GM18499 (cell line): ENCODE data around the gene KDM1B.

Experiments
- ATAC-seq: cut with Tn5 transposase; IDR thresholded peaks from one replicate; pipeline ENCODE4 v1.9.1; 2021; ENCODE audit warnings: moderate number of reproducible peaks; ENCODE audit not compliant: insufficient read depth, unreplicated experiment

KDM1B gene

DNA sequence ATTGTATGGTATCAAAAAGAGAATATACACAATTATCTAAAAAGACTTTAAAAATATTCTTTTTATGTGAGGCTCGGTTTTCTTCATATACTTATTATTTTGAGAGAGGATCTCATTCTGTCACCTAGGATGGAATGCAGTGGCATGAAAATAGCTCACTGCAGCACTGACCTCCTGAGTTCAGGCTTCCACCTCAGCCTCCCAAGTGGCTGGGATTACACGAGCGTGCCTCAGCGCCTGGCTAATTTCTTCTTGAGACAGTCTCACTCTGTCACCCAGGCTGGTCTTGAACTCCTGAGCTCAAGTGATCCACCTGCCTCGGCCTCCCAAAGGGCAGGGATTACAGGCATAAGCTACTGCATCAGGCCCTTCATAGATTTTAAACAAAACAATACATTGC, 98.4 kb downstream of the KDM1B start:
- ATAC-seq: no peak

DNA sequence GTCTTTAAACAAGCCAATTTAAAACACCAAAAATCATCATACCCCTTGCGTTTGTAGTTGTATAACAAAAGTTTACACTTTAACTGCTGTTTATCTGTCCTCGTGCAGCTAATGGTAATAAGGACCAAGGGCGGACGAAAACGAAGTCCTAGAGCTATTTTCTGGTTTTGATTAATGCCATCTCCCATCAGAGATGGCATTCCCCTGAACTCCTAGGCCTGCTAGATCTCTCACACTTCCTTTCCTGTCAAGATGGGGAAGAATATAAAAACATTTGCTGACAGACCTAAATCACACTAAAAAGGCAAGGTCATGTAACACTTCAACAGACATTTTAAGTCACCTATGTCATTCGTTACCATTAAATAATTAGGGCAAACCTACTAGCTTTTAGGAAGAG, 99.6 kb downstream of the KDM1B start:
- no peak for ATAC-seq

DNA sequence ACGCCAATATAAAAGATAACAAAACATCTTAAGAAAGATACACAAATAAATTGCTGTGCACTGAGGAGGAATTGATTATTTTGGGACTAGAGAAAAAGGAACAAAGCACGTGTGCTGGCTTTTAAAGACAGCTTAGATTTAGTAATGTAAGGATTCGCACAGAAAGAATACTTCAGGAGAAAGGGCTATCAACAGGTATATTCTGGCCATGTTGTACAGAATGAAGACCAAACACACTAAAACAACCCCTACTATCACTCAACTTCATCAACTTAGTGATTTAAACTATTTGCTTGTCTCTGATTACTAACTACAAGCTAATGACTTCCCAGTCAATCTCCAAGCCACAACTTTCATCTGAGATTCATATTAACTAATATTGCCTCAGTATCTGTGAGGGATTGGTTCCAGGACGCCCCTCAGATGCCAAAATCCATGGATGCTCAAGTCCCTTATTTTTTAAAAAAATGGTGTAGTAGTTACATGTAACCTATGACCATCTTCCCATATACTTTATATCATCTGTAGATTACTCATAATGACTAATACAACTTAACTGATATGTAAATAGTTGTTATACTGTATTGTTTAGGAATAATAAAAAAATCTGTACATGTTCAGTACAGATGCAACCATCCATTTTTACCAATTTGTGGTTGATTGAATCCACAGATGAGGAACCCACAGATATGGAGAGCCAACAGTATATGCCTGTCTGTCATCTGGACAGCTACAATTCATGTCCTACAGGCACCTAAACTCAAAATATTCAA, 104.6 kb downstream of the KDM1B start:
- no peak for ATAC-seq

DNA sequence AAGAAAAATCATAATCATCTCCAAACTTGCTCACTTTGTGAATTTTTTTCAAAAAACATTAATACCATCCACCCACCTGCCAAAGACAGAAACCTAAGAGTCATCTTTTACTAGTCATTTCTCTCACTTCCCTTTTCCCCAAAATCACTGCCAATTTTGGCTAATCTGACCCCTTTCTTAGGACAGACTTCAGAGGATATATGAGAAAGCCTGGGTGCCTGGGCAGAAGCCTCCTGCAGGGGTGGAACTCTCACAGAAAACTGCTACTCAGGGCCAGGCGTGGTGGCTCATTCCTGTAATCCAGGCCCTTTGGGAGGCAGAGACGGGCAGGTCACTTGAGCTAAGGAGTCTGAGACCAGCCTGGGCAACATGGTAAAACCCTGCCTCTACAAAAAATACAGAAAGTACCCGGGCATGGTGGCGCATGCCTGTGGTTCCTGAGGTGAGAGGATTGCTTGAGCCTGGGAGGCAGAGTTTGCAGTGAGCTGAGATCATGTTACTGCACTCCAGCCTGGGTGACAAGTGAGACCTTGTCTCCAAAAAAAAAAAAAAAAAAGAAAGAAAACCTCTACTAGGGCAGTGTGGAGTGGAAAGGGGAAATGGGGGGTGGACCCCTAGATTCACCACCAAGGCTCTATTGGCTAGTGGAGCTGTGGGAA, 105.4 kb downstream of the KDM1B start:
- peak; percentile 43 for ATAC-seq

DNA sequence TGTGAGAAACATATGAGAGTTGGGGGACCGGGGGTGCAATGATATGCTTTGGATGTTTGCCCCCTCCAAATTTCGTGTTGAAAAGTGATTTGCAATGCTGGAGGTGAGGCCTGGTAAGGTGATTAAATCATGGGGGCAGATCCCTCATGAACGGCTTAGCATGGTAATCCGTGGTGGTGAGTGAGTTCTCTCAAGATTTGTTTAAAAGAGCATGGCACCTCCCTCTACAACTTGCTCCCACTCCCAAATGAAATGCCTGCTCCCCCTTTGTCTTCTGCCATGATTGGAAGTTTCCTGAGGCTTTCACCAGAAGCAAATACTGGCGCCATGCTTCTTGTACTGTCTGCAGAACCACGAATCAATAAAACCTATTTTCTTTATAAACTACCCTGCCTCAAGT, 106.7 kb downstream of the KDM1B start:
- ATAC-seq: no peak

DNA sequence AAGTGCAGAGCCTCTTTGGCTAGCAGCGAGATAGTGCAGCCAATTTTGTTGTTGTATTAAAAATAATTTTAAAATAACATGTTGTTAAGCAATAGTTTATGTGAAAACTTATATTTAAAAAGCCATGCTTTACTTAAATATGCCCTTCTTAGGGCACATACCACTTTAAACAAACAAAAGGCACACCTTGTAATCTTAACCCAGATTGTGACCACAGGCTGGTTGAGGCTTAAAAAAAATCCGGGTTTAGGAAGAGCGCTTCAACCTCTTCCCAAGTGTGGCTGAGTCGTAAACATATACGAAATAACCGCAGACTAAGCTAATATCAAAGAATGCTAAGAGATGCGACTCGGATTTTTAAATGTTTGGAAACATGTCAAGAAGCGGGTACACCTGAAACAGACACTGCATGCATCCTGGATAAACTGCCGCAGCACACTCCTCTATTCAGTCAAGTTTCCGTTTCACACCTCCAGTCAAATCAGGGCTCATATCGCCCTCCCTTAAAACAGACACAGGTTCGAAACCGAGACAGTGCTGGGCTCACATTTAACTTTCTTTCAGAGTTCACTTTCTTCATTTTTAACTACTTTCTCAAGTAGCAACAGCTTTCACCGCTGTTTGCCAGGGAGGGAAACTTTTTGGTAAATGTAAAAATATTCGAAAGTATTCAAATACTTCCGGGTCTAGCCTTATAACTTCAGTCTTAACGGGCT, 107.6 kb downstream of the KDM1B start:
- peak; percentile 56 for ATAC-seq

DNA sequence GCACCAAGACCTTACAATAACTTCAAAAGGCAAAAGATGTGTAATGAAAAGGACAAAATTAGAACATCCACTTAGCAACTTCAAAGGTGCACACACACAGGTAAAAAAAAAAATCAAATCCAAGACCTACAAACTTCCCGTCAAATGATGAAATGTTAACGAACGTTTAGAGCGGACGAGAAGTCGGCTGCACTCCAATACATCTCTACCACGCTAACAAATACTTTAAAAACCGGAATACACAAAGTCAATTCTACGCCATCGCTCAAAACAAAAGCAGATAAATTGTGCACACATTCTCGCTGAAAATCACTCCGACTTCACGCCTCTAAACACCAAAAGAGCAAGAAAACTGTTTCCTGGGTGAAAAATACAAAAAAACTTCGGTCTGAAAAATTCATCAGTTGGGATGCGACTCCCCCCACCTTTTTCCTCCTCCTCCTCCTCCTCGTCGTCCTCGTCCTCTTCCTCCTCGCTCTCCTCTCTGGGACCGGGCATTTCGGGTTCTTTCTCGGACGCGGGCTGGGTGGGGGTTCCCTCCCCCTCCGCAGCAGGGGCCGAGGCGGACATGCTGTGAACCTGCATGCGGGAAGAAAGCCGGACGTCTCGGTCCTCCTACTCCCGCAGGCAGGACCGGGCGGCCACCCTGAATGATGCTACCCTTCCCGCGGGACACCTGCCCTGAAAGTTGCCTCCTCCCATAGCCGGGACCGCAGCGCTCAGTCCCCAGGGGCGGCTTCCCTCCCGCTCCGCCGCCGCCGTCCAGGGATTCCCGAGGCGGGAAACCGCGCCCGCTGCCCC, 108.4 kb downstream of the KDM1B start:
- ATAC-seq: no peak

DNA sequence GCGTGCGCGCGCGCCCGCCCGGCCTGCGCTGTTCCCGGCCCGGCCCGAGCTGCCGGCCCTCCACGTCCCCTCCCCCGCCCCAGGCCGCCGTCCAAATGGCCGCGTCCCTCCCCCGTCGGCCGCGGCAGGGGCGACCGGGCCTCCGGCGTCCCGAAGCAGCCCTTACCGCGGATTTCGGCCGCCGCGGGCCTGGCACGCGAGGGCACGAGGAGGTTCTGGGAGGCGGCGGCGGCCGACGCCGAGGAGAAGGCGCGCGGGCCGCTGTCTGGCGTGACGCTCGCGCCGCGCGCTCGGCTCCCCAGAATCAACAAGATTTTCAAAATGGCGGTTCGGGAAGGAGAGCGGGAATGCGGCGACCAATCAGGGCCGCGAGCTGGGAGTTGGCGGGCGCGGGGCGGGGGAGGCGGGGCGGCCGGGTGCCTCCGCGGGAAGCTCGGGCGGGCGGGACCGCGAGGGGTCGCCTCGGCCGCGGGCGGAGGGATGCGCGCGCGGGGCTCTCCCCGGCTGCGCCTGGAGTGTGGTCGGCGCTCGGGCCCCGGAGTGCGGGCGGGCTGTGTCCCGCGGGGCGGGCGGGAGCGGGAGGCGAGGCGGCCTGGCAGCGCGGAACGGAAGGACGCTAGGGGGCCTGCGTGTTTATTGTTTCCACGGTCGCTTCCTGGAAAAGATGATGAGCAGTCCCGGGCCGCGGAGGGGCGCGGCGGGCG, 109.1 kb downstream of the KDM1B start, which contains the start of gene DEK:
TSS of gene DEK (minus strand) at position 312 of the 704 bp plus-strand sequence. CDS start 543 bp downstream, outside the sequence.
- ATAC-seq: no peak

DNA sequence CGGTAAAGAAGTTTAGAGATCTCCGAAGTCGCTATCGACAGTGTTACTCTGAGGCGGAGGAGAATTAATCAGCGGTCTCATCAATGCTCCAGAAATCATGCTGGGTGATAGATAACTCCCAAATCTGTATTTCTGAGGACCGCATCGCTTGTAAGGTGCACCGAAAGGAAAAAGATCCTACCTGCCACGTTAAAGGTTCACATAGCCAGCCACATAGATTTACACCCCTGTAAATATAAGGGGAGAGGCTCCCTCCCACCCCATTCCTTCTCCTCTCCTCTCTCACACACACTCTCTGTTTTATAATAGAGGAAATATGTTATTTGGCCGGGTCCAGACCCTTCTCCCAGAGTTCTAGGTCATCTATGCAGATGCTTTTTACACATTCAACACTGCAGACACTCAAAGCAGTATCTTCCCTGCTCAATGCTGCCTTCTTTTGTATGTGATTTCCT, 109.7 kb downstream of the KDM1B start:
- ATAC-seq: no peak

DNA sequence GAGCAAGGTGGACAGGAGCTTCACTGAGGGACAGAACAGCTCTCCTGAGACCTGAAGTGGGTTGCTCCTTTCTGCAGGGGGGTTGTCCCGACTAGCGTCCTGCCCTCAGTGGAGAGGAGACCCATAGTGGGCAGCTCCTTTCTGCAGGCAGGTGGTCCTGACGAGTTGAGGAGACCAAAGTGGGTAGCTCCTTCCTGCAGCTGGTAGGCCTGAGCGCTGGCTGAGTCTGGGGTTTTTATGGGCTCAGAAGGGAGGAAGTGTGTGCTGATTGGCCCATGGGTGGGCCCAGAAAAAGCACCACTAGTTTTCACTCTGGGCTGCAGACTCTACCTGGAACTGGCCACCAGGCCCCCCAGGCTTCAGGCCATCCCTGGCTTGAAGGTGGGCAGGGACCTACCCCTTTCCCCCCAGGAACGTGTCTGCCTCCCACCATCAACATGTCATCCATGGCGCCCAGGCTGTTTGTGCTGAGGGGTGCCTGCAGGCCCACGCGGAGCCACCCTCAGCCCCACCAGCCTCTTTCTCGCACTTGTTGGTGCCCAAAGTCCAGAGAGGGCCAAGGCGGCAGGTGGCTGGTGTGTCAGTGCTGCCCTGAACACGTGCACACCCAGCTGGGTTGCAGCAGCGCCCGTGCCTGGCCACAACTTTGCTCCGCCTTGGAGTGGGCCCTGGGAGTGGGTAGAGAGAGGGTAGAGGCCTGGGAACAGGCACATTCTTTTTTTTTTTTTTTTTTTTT, 110.7 kb downstream of the KDM1B start:
- no peak for ATAC-seq

DNA sequence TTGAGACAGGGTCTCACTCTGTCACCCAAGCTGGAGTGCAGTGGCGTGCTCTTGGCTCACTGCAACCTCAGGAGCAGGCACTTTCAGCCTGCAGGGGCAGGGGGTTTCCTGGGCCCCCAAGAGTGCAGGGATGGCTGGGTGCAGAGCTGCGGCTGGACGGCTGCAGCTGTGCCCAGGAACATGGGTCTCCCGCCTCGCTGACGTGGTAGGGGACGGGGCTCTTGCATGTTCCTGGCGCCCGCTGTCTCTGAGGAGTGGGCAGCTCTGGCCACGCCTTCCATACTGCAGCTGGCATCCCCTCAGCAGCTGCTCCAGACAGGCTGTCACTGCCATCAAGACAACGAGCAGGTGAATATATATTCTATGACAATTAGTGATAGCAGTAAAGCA, 111.3 kb downstream of the KDM1B start:
- no peak for ATAC-seq

DNA sequence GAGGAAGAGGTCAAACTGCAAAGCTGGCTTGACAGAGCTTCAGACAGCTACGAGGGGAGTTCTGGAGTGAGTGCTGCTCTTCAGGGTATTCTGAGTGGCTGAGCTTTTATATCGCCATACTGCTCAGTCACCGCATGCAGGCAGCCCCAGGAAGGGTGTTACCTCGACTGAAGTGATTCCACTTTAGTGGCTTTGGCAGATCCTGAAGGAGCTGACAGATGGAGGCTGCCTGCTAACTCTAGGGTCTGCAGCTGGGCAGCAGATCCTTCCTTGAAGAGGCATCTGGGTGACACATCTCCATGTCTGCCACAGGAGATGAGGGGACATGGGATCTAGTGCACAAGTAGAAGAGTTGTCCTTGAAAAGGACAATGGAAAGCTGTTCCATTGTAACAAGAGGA, 112.8 kb downstream of the KDM1B start:
- no peak for ATAC-seq

DNA sequence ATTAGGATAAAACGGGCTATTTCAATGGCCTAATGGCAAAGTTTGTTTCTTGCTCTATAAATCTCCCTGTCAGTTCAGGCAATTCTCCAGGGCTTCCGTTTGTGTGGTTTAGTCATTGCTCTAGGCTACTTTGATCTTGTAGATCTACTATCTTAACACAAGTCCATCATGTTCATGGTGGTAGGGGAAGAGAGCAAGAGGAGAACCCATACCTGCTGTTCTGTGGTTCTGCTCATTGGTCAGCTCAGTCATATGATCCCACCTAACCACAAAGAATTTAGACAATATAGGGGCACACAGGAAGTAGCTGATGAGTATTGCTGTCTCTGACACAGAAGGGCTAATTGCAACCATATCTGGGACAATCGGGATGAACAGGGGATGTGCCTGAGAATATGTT, 114.0 kb downstream of the KDM1B start:
- ATAC-seq: peak; percentile 44

DNA sequence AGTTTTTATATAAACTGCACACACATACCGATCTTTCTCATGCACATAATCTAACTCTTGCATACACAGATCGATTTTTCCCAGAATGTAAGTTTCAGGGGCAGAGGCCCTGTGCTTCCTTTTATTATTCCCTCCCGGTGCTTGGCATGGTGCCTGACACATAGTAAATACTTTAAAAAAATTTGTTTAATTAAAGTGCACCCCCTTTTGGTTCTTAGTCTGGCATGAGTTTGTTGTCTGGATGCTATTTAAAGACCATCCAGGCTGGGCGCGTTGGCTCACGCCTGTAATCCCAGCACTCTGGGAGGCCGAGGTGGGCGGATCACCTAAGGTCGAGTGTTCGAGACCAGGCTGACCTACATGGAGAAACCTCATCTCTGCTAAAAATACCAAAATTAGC, 114.5 kb downstream of the KDM1B start:
- no peak for ATAC-seq

DNA sequence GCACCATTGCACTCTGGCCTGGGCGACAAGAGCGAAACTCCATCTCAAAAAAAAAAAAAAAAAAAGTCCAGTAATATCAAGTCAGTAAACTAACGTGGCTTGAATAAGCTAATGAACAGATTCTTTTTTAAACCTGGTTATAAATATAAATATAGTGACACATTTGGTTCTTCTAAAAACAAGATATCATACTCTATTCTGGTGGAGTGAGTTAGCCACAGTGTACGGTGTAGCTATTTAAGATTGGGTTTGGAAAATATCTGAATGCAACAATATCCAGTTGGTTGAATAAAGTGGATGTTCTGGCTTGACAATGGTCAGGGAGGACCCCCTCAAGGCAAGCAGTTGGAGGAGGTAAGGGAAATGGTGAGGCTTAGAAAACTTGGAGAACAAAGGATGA, 115.0 kb downstream of the KDM1B start:
- ATAC-seq: no peak
